Measurements from ENCODE around the gene ATP1A3.

DNA sequence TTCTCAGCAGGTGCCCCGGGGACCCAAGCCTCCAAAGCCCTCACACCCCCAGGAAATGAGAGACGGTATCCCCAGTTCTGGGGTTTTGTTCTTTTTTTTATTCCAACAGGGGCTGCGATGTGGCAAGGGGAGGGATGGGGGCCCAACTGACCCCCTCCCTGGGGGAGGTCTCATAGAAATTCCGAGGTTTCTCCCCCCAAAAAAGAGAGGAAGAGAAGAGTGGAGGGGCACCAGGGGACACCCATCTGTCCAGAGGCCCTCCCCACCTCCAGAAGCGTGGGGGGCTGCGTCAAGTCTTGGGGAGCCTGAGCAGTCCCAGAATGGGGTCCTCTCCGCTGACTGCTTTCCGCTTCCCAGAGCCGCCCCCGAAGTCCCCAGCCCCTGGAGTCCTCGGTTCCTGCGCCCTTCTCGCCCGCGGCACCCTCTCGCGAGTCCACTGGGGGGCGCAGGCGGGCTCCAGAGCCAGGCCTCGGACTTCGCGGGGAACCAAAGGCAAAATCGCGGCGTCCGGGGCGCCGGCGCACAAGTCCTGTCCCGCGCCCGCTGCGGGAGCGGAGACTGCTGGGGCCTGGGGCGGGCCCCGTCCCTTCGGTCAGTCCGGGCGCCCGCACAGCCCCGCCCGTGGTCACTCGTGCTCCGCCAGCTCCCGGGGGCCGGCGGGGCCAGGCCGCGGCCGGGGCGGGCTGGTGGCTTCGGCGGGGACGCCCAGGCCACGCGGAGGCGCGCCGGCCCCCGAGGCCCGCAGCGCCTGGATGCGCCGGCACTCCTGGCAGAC lies 4.4 kb upstream of the ATP1A3 start:
- TF ChIP-seq POLR2A (IDR thresholded peaks at IDR 0.05), result no peak
- TF ChIP-seq, protein P1, sequence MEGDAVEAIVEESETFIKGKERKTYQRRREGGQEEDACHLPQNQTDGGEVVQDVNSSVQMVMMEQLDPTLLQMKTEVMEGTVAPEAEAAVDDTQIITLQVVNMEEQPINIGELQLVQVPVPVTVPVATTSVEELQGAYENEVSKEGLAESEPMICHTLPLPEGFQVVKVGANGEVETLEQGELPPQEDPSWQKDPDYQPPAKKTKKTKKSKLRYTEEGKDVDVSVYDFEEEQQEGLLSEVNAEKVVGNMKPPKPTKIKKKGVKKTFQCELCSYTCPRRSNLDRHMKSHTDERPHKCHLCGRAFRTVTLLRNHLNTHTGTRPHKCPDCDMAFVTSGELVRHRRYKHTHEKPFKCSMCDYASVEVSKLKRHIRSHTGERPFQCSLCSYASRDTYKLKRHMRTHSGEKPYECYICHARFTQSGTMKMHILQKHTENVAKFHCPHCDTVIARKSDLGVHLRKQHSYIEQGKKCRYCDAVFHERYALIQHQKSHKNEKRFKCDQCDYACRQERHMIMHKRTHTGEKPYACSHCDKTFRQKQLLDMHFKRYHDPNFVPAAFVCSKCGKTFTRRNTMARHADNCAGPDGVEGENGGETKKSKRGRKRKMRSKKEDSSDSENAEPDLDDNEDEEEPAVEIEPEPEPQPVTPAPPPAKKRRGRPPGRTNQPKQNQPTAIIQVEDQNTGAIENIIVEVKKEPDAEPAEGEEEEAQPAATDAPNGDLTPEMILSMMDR (IDR thresholded peaks at IDR 0.05), result peak in 5 of 6 experiments; percentile 6 to 45 (median 28)

Data from adrenal gland (tissue), 5 donors.